Measurements from ENCODE around the gene FOXRED1. TPM values are rescaled to one million over a fixed set of nuclear protein-coding genes. Genes with fewer than 3 reads are reported as not detected.

FOXRED1 gene
- total and polyA plus RNA-seq, 2 of the 4 experiments (the other 2 are of a cell fraction) = 15.1 to 28.3 TPM

DNA sequence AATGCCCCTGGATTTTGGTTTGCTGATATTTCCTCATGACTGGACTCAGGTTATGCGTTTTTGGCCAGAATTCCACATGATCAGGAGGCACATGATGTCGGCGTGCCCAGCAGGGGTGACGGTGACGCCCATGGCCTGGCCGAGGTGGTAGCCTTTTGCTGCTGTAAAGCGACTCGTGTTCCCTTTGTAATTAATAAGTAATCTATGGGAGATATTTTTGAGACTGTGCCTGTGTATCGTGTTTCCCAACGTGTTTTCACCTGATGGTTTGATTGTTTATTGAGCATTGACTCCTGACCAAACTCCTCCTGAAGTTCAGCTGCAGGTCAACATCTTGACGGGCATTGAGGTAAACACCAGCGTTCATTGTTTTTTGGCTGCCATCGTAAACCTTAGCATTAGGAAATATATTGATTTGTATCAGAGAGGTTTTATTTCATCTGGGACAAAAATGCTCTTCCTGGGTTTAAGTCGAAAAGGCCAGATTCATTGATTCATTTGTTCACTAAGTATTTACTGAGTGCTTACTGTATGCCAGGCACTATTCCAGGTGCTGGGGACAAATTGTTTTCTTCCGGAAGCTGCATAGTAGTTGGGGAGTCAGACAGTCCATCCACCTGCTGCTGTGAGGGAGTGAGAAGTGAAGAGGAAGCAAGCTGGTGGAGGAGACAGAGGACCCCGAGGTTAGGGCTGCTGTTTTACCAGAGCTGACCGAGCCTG is 58.5 kb downstream of the FOXRED1 start:
- no peak overlapping the region for H2AFZ ChIP-seq (replicated peaks; ENCODE audit: low read length, poor library complexity)
- no peak overlapping the region for H3K9ac ChIP-seq (ENCODE audit: low read depth, low read length)
- H3K23ac ChIP-seq (ENCODE audit: low read depth, low read length) = no peak overlapping the region
- in situ Hi-C loops (cut with MboI; ENCODE audit: low sequenced_read_pairs) = no loop called here
- no peak overlapping the region for H2AK9ac ChIP-seq (replicated peaks; ENCODE audit: low read depth, low read length, poor library complexity)
- H3K4me1 ChIP-seq (ENCODE audit: control insufficient read depth, insufficient read depth, low read length) = peaks cover 7% of the 10 kb centered on the region
- no peak overlapping the region for H3K18ac ChIP-seq (ENCODE audit: low read depth, low read length)
- no peak overlapping the region for H2BK20ac ChIP-seq (ENCODE audit: low read depth, low read length)
- no peak overlapping the region for H3K4ac ChIP-seq (ENCODE audit: low read depth, low read length)
- BruUV-seq (replicated peaks) = no TSS peak
- no peaks in the 10 kb centered on the region for H3K9me3 ChIP-seq (ENCODE audit: control insufficient read depth, insufficient read depth, low read length)
- 81% methylated on average over 13 of the region's 17 CpGs; no CpG with 5 or more reads in 1 of the 2 experiments for WGBS, 2 experiments (ENCODE audit: extremely low coverage in 2 of 2, insufficient read length in 1 of 2)
- POLR2A ChIA-PET (ENCODE audit: unreplicated experiment) = no interaction called here
- H3K79me1 ChIP-seq (ENCODE audit: low read depth in 1 of 2, low read length in 2 of 2) = peaks cover 0 to 3% of the 10 kb centered on the region in 2 experiments; a peak in 1 of 4 replicates
- H3K9me1 ChIP-seq (ENCODE audit: insufficient read depth, low read length) = 0 out of 2 replicates have a peak, but pooled peaks cover 7% of the 10 kb centered on the region
- intact Hi-C loops (cut with micrococcal nuclease) = no loop called here
- no peaks in the 10 kb centered on the region for H4K20me1 ChIP-seq (ENCODE audit: insufficient read depth, low read length)
- CTCF ChIA-PET = no interaction called here
- DNase-seq (no peak), ATAC-seq (ENCODE audit: low read depth) (no peak)
- no peak overlapping the region for H4K91ac ChIP-seq (ENCODE audit: insufficient read depth, low read depth, low read length)
- H4K8ac ChIP-seq (ENCODE audit: low read depth in 2 of 2, low read length in 2 of 2) = no peak overlapping the region
- no peak overlapping the region for H3K4me2 ChIP-seq (ENCODE audit: low read depth, low read length)
- no peak overlapping the region for H2AK5ac ChIP-seq (ENCODE audit: low read depth, low read length)
- no peak overlapping the region for H2BK15ac ChIP-seq (ENCODE audit: low read depth, low read length)
- H3K4me3 ChIP-seq (ENCODE audit: insufficient read depth, low read depth, low read length) = no peak overlapping the region
- H4K5ac ChIP-seq (ENCODE audit: low read depth, low read length) = no peak overlapping the region
- H2BK120ac ChIP-seq (ENCODE audit: low read depth, low read length) = no peak overlapping the region
- TF ChIP-seq CHD1 (IDR thresholded peaks at IDR 0.05; ENCODE audit: low read depth, low read length) = no peak
- TF ChIP-seq FOS (IDR thresholded peaks at IDR 0.05; ENCODE audit: low read depth, low read length) = no peak
- TF ChIP-seq, protein P1, sequence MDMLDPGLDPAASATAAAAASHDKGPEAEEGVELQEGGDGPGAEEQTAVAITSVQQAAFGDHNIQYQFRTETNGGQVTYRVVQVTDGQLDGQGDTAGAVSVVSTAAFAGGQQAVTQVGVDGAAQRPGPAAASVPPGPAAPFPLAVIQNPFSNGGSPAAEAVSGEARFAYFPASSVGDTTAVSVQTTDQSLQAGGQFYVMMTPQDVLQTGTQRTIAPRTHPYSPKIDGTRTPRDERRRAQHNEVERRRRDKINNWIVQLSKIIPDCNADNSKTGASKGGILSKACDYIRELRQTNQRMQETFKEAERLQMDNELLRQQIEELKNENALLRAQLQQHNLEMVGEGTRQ (IDR thresholded peaks at IDR 0.05; ENCODE audit: low read depth, low read length) = no peak
- H3K27ac ChIP-seq (ENCODE audit: insufficient read depth, low read length) = no peak overlapping the region
- H3K27me3 ChIP-seq (ENCODE audit: control insufficient read depth, insufficient read depth, low read length) = no peaks in the 10 kb centered on the region
- no peaks in the 10 kb centered on the region for H3K36me3 ChIP-seq (ENCODE audit: control insufficient read depth, insufficient read depth, low read length)
- H3K56ac ChIP-seq (ENCODE audit: extremely low read depth, insufficient read depth, low read length) = no peak overlapping the region
- H2BK5ac ChIP-seq (ENCODE audit: low read depth, low read length, poor library complexity, severe bottlenecking) = no peak overlapping the region
- no peak overlapping the region for H3K14ac ChIP-seq (replicated peaks; ENCODE audit: low read depth, low read length)
- dilution Hi-C loops (cut with HindIII; ENCODE audit: low sequenced_read_pairs, unreplicated experiment) = no loop called here

Small RNA genes lying within 50 kb of the gene (microRNA-seq; reads per million reads assigned to microRNA genes)
- gene RN7SL351P (ENCODE audit: insufficient read depth, insufficient read length) = not detected

Small RNA genes lying within 50 kb of the gene (small RNA-seq; reads per million reads assigned to genes)
- 0 reads per million in 5 experiments for gene RN7SL351P

Other genes starting within 250 kb of the FOXRED1 start
- gene CDON, start 206.3 kb upstream of the FOXRED1 start, total RNA-seq (2012; rRNA removed) = 2.2 and 3.8 TPM in 2 replicates
- 1.2 and 1.4 TPM in 2 replicates for gene CDON, start 206.3 kb upstream of the FOXRED1 start, polyA plus RNA-seq (2012; rRNA removed)
- 30.6 and 31.4 TPM in 2 replicates for gene RPUSD4, start 57.5 kb upstream of the FOXRED1 start, total RNA-seq (2012; rRNA removed)
- 20.2 and 22.1 TPM in 2 replicates for gene RPUSD4, start 57.5 kb upstream of the FOXRED1 start, polyA plus RNA-seq (2012; rRNA removed)
- gene FAM118B, start 57.4 kb upstream of the FOXRED1 start, total RNA-seq (2012; rRNA removed) = 27.2 and 29.4 TPM in 2 replicates
- gene FAM118B, start 57.4 kb upstream of the FOXRED1 start, polyA plus RNA-seq (2012; rRNA removed) = 17.9 and 20.0 TPM in 2 replicates
- gene SRPRA, start 259 bp upstream of the FOXRED1 start, total RNA-seq (2012; rRNA removed) = 105 and 108 TPM in 2 replicates
- 126 and 131 TPM in 2 replicates for gene SRPRA, start 259 bp upstream of the FOXRED1 start, polyA plus RNA-seq (2012; rRNA removed)
- 3.0 and 3.6 TPM in 2 replicates for gene TIRAP, start 13.9 kb downstream of the FOXRED1 start, total RNA-seq (2012; rRNA removed)
- 6.4 and 7.4 TPM in 2 replicates for gene TIRAP, start 13.9 kb downstream of the FOXRED1 start, polyA plus RNA-seq (2012; rRNA removed)
- 18.6 and 19.7 TPM in 2 replicates for gene DCPS, start 34.9 kb downstream of the FOXRED1 start, total RNA-seq (2012; rRNA removed)
- 34.8 and 35.0 TPM in 2 replicates for gene DCPS, start 34.9 kb downstream of the FOXRED1 start, polyA plus RNA-seq (2012; rRNA removed)
- gene ST3GAL4, start 86.5 kb downstream of the FOXRED1 start, total RNA-seq (2012; rRNA removed) = 12.5 and 17.0 TPM in 2 replicates
- gene ST3GAL4, start 86.5 kb downstream of the FOXRED1 start, polyA plus RNA-seq (2012; rRNA removed) = 18.3 and 19.7 TPM in 2 replicates

Measured in IMR-90 (cell line).